IPS-NIHi7 (cell line): Measurements from ENCODE around the gene SATB1.

ENCODE experiments used
- DNase-seq: peaks from one replicate; pipeline ENCODE4 v3.0.0; 2012; ENCODE audit warnings: mixed read lengths; ENCODE audit errors: extremely low spot score

SATB1 gene

GRCh38 chr3:18401300-18401961 is 23.7 kb downstream of the SATB1 start:
- no peak for DNase-seq

GRCh38 chr3:18398448-18398847 is 26.7 kb downstream of the SATB1 start:
- DNase-seq: no peak

DNA sequence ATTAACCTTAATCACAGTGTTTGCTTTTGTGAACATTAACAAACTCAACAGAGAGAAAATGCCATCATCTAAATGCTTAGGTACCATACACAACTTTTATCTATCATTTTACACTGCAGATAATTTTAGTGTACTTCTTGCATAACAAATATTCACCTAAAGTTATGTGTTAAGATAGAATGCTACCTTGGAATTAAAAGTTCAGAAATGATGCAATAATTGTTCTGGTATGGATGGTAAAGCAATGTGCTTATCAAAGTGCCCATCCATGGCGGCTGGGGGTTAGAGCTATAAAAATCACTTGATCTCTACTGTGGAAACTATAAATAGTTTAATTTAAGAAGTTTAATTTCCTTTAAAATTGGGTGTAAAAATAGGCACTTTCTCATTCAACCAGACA is 28.7 kb downstream of the SATB1 start:
- DNase-seq: no peak

DNA sequence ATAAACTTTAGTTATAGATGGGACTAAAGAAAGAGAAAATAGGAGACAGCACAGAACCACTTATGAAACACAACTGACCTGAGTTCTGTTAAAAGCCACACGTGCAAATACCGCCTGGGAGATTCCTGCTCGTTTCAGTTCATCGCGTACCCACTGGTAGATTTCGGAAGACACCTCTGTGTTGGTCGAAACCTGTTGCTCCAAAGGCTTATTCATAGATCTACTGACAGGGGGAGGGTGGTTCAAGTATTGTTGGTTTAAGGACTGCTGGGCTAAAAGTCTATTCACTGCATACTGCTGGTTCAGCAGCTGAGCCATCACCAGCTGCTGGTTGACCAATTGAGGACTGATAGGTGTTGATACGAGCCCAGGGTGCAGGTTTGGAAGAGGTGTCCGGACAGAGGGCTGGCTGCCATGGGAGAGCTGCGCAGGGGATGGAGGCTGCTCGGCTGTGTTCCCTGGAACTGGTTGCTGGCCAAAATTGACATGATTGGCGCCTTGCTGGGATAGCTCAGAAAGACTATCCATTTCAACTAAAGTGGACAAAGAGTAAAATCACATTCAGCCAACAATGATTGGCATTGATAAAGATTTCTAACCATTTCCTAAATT is 30.6 kb downstream of the SATB1 start:
- no peak for DNase-seq

GRCh38 chr3:18393906-18394305 is 31.2 kb downstream of the SATB1 start:
- DNase-seq: no peak

- DNase-seq: no peak
Measured at GRCh38 chr3:18390024-18390660, 35.0 kb downstream of the SATB1 start.

- DNase-seq: peak; percentile 13
Measured at GRCh38 chr3:18389108-18389733, 35.9 kb downstream of the SATB1 start.

- no peak for DNase-seq
Measured at GRCh38 chr3:18386274-18386890, 38.8 kb downstream of the SATB1 start.

GRCh38 chr3:18385706-18386105 is 39.4 kb downstream of the SATB1 start:
- DNase-seq: no peak

- no peak for DNase-seq
Measured at GRCh38 chr3:18382760-18383369, 42.3 kb downstream of the SATB1 start.

DNA sequence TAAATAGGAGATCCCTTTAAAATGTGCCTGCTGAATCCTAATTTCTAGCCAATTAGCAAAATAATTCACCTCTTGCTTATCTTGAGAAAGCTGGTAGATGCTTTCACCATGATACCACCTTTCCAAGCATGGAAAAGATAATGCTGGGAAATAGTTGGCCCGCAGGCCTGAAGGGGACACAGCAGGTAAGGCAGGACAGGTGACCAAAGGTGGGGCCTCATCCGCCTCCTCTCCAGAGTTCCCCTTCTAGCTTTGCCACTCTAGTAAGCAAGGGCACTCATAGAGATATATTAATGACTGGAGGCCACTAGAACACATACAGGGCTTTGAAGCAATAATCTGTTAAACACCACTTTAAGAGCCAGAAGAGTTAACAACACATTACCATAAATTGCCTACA is 45.5 kb downstream of the SATB1 start:
- peak; percentile 21 for DNase-seq

GRCh38 chr3:18378218-18378617 is 46.9 kb downstream of the SATB1 start:
- no peak for DNase-seq

- DNase-seq: no peak
Measured at GRCh38 chr3:18376682-18377081, 48.5 kb downstream of the SATB1 start.

DNA sequence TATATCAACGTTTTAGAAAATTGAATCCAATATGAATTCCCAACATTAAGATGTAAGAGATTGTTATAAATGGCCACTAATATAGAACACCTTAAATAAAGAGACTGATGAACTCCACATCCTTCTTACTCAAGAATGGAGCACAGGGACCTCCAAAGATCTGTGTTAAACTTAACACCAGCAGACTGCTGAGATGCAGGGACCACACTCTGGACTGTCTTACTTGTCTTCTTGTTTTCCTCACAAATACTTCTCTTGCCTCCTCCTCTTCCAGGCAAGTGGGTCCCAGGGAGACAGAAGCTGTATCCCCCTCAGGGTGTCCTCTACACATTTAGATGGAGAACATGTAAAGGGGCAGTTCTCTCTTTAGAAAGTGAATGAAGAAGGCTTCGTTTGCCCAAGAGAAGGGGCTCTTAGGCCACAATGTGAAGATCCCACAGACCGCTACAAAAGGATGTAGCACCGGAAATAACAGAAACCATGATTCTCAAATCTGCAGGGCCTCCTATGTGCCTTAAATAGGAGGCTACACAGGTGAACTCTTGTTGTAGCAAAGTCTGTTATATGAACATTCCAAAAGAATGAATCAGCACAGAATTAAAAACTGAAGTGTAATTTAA is 52.2 kb downstream of the SATB1 start:
- DNase-seq: no peak

GRCh38 chr3:18370672-18371071 is 54.5 kb downstream of the SATB1 start:
- no peak for DNase-seq

- no peak for DNase-seq
Measured at GRCh38 chr3:18369551-18370185, 55.5 kb downstream of the SATB1 start.

GRCh38 chr3:18366258-18366657 is 58.9 kb downstream of the SATB1 start:
- no peak for DNase-seq

GRCh38 chr3:18363338-18363737 is 61.8 kb downstream of the SATB1 start:
- no peak for DNase-seq

DNA sequence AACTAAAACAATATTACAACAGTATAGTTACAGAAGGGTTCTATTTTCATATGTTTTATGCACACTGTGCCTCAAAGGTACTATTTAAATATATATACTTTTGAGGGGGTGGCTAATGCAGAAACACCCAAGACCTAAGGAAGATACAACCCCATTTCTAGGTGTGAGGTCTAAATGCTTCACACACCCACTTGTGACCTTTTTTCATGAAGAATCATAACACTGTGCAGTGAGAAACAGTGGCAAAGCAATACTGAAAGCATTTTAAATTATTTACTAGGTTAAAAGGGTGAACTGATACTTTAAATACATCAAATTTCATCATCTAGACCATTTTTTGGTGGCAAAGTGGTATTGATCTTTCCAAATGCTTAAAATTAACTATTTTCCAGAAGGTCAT is 67.4 kb downstream of the SATB1 start:
- no peak for DNase-seq

- no peak for DNase-seq
Measured at GRCh38 chr3:18355832-18356231, 69.3 kb downstream of the SATB1 start.

DNA sequence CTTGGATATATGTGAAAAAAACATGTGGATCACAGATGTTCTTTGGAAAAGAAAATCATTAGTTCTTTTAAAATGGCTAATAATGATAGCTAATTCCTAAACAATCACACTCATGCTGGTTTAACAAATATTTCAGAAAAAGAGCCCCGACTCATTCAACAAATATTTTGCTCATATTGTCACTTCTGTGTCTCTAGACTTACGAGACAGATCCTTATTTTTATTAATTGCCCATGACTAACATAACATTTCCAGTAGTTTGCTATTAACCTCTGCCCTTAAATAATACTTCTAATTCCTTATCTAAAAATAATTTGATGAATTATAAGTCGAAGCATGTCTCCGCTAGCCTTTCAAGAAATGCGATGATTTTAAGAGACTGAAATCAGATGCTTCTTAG is 70.4 kb downstream of the SATB1 start:
- no peak for DNase-seq
